ENCODE data around the gene ITIH4.

ITIH4 gene

GRCh38 chr3:52782412-52783210 is 47.9 kb downstream of the ITIH4 start:
- no peak for TF ChIP-seq POLR2AphosphoS5 (IDR thresholded peaks at IDR 0.05; ENCODE audit: low read depth, low read length)
- TF ChIP-seq REST (IDR thresholded peaks at IDR 0.05; ENCODE audit: insufficient read depth in 1 of 2, low read depth in 2 of 2, low read length in 2 of 2), result peak in 1 of 2 experiments; percentile 70; a peak in 1 of 4 replicates

- TF ChIP-seq REST (IDR thresholded peaks at IDR 0.05; ENCODE audit: insufficient read depth in 1 of 2, low read depth in 2 of 2, low read length in 2 of 2) (no peak), FOXP2 (optimal IDR thresholded peaks at IDR 0.05; ENCODE audit: borderline replicate concordance, extremely low read depth, extremely low read length, insufficient read depth) (no peak), POLR2AphosphoS5 (IDR thresholded peaks at IDR 0.05; ENCODE audit: low read depth, low read length) (no peak), TAF1 (IDR thresholded peaks at IDR 0.05; ENCODE audit: borderline replicate concordance, insufficient read depth, low read length) (no peak), SIN3A (IDR thresholded peaks at IDR 0.05; ENCODE audit: borderline replicate concordance, insufficient read depth, low read length) (no peak)
Observed at GRCh38 chr3:52781741-52782140, 48.7 kb downstream of the ITIH4 start.

- TF ChIP-seq FOXP2 (optimal IDR thresholded peaks at IDR 0.05; ENCODE audit: borderline replicate concordance, extremely low read depth, extremely low read length, insufficient read depth) (no peak), TAF1 (IDR thresholded peaks at IDR 0.05; ENCODE audit: borderline replicate concordance, insufficient read depth, low read length) (no peak), REST (IDR thresholded peaks at IDR 0.05; ENCODE audit: insufficient read depth in 1 of 2, low read depth in 2 of 2, low read length in 2 of 2) (no peak), SIN3A (IDR thresholded peaks at IDR 0.05; ENCODE audit: borderline replicate concordance, insufficient read depth, low read length) (no peak), POLR2AphosphoS5 (IDR thresholded peaks at IDR 0.05; ENCODE audit: low read depth, low read length) (no peak)
Observed at GRCh38 chr3:52779837-52780585, 50.5 kb downstream of the ITIH4 start.

- no peak for TF ChIP-seq SIN3A (IDR thresholded peaks at IDR 0.05; ENCODE audit: borderline replicate concordance, insufficient read depth, low read length)
- TF ChIP-seq POLR2AphosphoS5 (IDR thresholded peaks at IDR 0.05; ENCODE audit: low read depth, low read length), result no peak
- TF ChIP-seq TAF1 (IDR thresholded peaks at IDR 0.05; ENCODE audit: borderline replicate concordance, insufficient read depth, low read length), result no peak
- no peak for TF ChIP-seq FOXP2 (optimal IDR thresholded peaks at IDR 0.05; ENCODE audit: borderline replicate concordance, extremely low read depth, extremely low read length, insufficient read depth)
- TF ChIP-seq REST (IDR thresholded peaks at IDR 0.05; ENCODE audit: insufficient read depth in 1 of 2, low read depth in 2 of 2, low read length in 2 of 2), result no peak
Observed at GRCh38 chr3:52779011-52779836, 51.2 kb downstream of the ITIH4 start.

Data from PFSK-1 (cell line).